HG03066 (cell line): ENCODE measurements around the gene STK38L.

Experiments used
- ATAC-seq: cut with Tn5 transposase; IDR thresholded peaks from one replicate; pipeline ENCODE4 v1.9.1; 2021; ENCODE audit warnings: low read depth; ENCODE audit not compliant: unreplicated experiment

The STK38L gene

GRCh38 chr12:27243804-27244688, at the start of gene STK38L:
STK38L (plus strand) TSS chr12:27244286; CDS start chr12:27297721, 53,435 bp downstream.
- ATAC-seq, result peak; percentile 87

- ATAC-seq, result no peak
These were observed 49.4 kb upstream of the STK38L start for GRCh38 chr12:27194644-27195043.

- no peak for ATAC-seq
These were observed 46.0 kb upstream of the STK38L start for GRCh38 chr12:27198036-27198435.

DNA sequence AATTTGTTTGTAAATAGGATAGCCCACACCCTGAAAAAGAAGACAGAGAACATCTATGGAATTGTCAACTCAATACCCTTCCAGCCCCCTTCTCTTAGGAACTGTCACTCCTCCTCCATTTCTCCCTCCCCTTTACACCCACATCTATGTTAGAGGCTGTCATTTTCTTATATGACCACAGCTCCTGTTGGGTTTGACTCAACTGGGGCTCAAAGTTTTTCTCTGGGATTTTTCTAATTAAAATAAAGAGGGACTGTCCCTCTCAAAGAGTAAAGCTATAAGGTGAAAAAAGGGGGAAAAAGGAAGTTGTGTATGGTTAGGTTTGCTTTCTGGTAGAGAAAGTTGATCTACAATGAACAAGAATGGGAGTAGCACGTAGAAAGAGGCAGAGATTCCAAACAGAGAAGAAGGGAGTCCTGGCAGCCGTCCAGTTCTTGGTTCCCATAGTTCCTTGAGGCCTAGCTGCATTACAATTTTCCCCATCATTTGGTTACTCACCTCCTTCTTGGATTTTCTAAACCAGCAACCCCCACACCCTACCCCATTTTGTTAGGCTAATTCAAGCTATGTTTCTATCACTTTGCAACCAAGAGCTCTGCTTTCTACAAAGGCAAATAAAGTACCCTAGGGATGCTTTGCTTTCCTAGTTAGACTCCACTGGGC, 44.3 kb upstream of the STK38L start:
- ATAC-seq, result no peak

- ATAC-seq, result no peak
These were observed 42.9 kb upstream of the STK38L start for GRCh38 chr12:27201169-27201568.

DNA sequence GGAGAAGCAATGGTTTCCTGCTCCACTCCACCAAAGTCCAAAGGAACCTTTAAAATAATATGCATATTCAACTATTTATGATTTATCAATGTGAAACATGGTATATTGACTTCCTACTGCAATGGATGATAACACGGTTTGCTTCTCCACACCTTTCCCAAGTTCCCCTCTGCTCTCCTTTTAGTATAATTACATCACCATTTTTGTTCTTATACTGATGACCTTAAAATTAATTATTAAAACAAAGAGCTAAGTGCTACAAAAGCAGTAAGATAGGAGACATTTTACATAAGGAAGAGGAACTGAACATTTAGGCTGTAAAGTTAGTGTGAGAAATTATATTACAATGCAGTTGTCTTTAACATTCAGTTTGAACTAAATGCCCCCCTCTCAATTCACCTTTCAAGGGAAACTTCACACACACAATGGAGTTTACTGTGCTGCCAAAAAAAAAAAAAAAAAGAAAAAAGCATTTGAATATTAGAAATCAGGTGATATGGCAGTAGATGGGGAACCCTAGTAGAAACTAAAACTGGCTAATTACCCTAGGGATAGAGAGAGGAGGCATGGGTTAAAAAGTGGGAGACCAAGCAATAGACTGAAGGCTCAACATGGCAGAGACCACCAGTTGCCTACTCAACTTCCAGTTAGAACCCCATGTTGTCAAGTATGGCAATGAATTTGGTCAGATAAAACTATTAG, 37.1 kb upstream of the STK38L start:
- ATAC-seq, result peak; percentile 5

GRCh38 chr12:27207615-27208413, 36.3 kb upstream of the STK38L start:
- peak; percentile 77 for ATAC-seq

DNA sequence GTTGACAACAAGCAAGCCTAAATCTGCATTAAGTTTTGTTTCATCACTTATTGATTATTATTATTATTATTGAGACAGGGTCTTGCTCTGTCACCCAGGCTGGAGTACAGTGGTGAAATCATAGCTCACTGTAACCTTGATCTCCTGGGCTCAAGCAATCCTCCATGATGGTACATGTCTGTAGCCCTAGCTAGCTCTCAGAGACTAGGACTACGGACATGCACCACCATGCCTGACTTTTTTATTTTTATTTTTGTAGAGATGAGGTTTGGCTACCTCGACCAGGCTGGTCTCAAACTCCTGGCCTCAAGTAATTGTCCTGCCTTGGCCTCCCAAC, 35.7 kb upstream of the STK38L start:
- ATAC-seq, result peak; percentile 29

- no peak for ATAC-seq
These were observed 34.7 kb upstream of the STK38L start for GRCh38 chr12:27209257-27209910.

GRCh38 chr12:27210187-27210586, 33.9 kb upstream of the STK38L start:
- no peak for ATAC-seq

GRCh38 chr12:27212861-27213260, 31.2 kb upstream of the STK38L start:
- no peak for ATAC-seq

DNA sequence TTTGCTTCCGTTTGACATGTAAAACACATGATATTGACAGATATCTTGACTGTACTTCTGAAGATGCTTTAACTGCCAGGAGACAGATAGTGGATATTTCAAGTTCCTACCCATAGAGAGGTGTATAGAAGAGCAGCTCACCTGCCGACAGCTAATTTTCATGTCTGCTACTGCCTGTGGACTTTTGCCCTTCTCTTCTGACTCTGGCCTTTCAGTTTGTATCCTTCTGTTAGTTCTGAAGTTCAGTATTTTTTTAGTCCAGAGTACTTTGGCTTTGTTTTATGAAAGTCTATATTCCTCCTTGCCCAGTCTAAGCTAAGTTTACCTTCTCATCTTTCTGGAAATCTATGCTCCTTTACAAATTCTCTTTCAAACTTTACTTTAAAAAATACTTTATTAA, 30.8 kb upstream of the STK38L start:
- ATAC-seq, result no peak

DNA sequence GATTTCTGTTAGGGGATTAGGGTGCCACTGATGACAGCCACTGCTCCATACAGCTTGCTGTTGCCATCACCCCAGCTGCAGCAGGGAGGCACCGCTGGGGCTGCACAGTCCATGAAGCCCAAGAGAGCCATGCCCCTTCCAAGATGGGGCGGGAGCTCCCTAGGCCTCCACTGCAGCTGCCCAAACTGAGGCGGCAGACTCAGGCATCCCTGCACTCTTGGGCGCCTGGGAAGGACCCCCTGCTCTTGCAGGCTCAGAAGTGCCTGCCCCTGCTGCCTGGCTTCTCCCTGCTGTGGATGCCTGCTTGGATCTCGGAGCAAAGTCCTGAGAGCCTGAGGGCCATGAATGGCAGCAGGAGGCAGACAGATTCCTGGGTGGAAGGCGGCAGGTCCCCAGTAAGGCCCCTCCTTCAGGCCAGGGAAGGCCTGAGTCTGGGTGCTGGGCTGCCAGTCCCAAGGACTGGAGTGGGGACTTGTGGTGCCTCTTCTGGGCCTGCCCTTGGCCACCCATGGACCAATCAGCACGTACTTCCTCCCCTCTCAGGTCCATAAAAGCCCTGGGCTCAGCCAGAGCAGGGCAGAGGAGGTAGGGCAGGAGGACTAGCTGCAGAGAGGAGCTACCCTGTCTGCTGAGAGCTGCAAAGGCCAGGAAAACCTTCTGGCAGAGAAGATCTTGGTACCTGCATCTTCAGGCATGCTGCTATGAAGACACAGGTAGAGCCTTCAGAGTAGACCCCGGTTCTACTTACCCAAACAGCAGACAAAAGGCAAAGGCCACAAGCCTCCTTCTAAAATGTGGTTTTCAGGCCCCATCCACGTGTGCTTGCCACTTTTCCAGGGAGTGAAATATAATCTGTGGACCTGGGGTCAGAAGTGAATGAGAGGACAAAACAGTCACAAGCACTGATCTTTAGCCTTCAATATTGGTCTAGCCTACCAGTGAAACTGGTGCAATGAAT, 30.0 kb upstream of the STK38L start:
- no peak for ATAC-seq

DNA sequence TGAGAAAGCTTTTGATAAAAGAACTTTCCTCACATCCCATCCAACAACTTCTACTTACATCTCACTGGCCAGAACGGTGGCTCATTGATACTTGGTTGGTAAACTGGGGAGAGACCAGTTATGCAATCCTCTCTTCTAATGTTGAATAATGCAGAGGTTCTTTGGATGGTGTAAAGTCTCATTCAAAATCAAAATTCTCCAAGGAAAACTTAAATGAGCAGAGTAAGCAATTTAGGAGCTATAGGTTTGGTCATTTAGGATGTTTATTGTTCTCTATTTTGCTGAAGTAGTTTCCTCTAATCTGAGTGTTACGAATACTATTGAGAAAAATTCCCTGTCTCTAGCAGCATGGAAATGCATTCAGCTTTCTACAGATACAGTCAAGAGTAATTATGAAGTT, 26.5 kb upstream of the STK38L start:
- ATAC-seq, result no peak

DNA sequence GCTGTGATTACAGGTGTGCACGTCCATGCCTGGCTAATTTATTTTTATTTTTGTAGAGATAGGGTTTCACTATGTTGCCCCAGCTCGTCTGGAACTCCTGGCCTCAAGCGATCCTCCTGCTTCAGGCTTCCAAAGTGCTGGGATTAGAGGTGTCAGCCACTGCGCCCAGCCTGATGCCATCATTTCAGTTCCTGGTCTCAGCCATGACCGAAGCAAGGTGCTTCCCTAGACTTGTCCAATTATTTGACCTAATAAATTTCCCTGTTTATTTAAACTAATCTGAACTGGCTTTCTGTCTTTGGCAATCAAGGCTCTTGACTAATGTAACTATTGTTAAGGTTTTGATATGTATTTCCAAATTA, 24.4 kb upstream of the STK38L start:
- ATAC-seq, result no peak

- ATAC-seq, result peak; percentile 53
These were observed 23.8 kb upstream of the STK38L start for GRCh38 chr12:27220055-27220987.

GRCh38 chr12:27220988-27221345, 23.1 kb upstream of the STK38L start:
- ATAC-seq, result no peak
